ENCODE measurements around the gene ANKRD13C.
"Not testable (repeated sequence)": the region's sequence is repeated elsewhere in the genome, so short reads cannot be mapped to it uniquely, and the experiment has no call there.

ANKRD13C gene

GRCh38 chr1:70353601-70354331 is 756 bp downstream of the ANKRD13C start:
- Mint-ChIP-seq H3K4me3 (peak overlapping the region; percentile 97), H3K9me3 (no peaks in the 10 kb centered on the region), H3K4me1 (peaks cover 36% of the 10 kb centered on the region), H3K27me3 (ENCODE audit: low read depth, poor library complexity) (no peaks in the 10 kb centered on the region), H3K36me3 (ENCODE audit: low read depth) (peaks cover 19% of the 10 kb centered on the region), H3K27ac (peak overlapping the region; percentile 100)
- DNase-seq: peak; percentile 13
- TF ChIP-seq, protein P1, sequence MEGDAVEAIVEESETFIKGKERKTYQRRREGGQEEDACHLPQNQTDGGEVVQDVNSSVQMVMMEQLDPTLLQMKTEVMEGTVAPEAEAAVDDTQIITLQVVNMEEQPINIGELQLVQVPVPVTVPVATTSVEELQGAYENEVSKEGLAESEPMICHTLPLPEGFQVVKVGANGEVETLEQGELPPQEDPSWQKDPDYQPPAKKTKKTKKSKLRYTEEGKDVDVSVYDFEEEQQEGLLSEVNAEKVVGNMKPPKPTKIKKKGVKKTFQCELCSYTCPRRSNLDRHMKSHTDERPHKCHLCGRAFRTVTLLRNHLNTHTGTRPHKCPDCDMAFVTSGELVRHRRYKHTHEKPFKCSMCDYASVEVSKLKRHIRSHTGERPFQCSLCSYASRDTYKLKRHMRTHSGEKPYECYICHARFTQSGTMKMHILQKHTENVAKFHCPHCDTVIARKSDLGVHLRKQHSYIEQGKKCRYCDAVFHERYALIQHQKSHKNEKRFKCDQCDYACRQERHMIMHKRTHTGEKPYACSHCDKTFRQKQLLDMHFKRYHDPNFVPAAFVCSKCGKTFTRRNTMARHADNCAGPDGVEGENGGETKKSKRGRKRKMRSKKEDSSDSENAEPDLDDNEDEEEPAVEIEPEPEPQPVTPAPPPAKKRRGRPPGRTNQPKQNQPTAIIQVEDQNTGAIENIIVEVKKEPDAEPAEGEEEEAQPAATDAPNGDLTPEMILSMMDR (IDR thresholded peaks at IDR 0.05): no peak

DNA sequence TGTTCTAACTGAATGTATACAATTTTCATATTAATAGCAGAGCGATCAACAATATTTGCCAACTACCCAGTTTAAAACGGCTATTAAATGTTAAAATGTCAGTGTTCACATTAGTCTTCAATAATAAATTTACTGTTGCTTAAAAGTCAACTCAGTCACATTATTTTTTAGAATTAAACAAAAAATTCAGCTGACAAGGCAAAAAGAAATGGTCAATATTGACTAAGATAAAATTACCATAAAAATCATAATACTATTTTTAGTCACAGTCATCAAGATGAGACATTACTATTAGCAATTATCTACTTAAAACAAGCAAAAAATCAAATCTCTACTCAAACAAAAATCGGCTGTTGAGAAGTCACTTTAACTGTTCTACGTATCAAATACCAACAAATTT is 1.5 kb downstream of the ANKRD13C start:
- Mint-ChIP-seq H3K9me3 (no peaks in the 10 kb centered on the region), H3K36me3 (ENCODE audit: low read depth) (peaks cover 27% of the 10 kb centered on the region), H3K4me3 (peak overlapping the region; percentile 97), H3K4me1 (peaks cover 36% of the 10 kb centered on the region), H3K27me3 (ENCODE audit: low read depth, poor library complexity) (peaks cover 4% of the 10 kb centered on the region), H3K27ac (peak overlapping the region; percentile 94)
- no peak for DNase-seq
- TF ChIP-seq, protein P1 (IDR thresholded peaks at IDR 0.05): no peak

DNA sequence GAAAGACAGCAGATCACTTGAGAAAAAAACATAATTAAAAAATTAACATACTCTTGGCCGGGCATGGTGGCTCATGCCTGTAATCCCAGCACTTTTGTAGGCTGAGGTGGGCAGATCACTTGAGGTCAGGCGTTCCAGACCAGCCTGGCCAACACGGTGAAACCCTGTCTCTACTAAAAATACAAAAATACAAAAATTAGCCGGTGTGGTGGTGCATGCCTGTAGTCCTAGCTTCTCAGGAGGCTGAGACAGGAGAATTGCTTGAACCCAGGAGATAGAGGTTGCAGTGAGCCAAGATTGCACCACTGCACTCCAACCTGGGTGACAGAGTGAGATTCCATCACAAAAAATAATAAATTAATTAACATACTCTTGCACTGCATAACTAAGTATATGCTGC is 4.7 kb downstream of the ANKRD13C start:
- Mint-ChIP-seq H3K4me1 (peaks cover 24% of the 10 kb centered on the region), H3K36me3 (ENCODE audit: low read depth) (peaks cover 52% of the 10 kb centered on the region), H3K4me3 (peak overlapping the region; percentile 38)
- not testable (repeated sequence) for H3K9me3 Mint-ChIP-seq; DNase-seq; H3K27ac Mint-ChIP-seq; H3K27me3 Mint-ChIP-seq (ENCODE audit: low read depth, poor library complexity)

- peaks cover 56% of the 10 kb centered on the region for H3K36me3 Mint-ChIP-seq (ENCODE audit: low read depth)
- H3K27ac Mint-ChIP-seq: no peak overlapping the region
These were observed 5.9 kb downstream of the ANKRD13C start for GRCh38 chr1:70348399-70349165.

GRCh38 chr1:70339644-70340043 is 14.9 kb downstream of the ANKRD13C start:
- H3K4me3 Mint-ChIP-seq; H3K4me1 Mint-ChIP-seq; H3K27me3 Mint-ChIP-seq (ENCODE audit: low read depth, poor library complexity); H3K27ac Mint-ChIP-seq; DNase-seq: not testable (repeated sequence)
- Mint-ChIP-seq H3K9me3 (peaks cover 17% of the 10 kb centered on the region), H3K36me3 (ENCODE audit: low read depth) (peaks cover 64% of the 10 kb centered on the region)

More at GRCh38 chr1:70348399-70349165, 5.9 kb downstream of the ANKRD13C start:
- peaks cover 4% of the 10 kb centered on the region for H3K27me3 Mint-ChIP-seq (ENCODE audit: low read depth, poor library complexity)
- no peak overlapping the region for H3K4me3 Mint-ChIP-seq
- H3K4me1 Mint-ChIP-seq: peaks cover 23% of the 10 kb centered on the region
- TF ChIP-seq, protein P1 (IDR thresholded peaks at IDR 0.05): no peak
- peaks cover 7% of the 10 kb centered on the region for H3K9me3 Mint-ChIP-seq
- DNase-seq: no peak

- no peaks in the 10 kb centered on the region for H3K4me1 Mint-ChIP-seq
- peaks cover 66% of the 10 kb centered on the region for H3K36me3 Mint-ChIP-seq (ENCODE audit: low read depth)
- H3K4me3 Mint-ChIP-seq: no peak overlapping the region
- peaks cover 17% of the 10 kb centered on the region for H3K9me3 Mint-ChIP-seq
- TF ChIP-seq, protein P1 (IDR thresholded peaks at IDR 0.05): no peak
- peaks cover 3% of the 10 kb centered on the region for H3K27me3 Mint-ChIP-seq (ENCODE audit: low read depth, poor library complexity)
- no peak overlapping the region for H3K27ac Mint-ChIP-seq
- DNase-seq: no peak
These were observed 18.5 kb downstream of the ANKRD13C start for GRCh38 chr1:70336050-70336449.
